Measurements from ENCODE around the gene CLDND2.

Gene CLDND2

DNA sequence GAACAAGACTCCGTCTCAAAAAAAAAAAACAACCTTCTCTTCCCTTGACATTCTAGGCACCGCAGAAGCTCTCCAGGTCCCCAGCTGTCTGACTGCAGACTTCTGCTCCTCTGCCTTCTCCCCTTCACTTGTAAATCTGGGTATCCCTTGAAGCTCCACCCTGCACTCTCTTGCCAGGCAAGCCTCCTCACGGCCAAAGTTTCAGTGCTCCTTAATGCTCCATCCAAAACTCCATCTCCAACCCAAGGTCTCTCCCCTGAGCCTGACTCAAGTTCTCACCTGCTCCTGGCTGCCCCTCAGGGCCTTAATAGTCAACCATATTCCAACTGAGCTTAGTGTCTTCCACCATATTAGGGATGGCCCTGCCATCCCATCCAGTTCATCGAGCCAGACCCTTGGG, 1.4 kb upstream of the CLDND2 start:
- H3K79me2 ChIP-seq (ENCODE audit: control insufficient read depth, insufficient read depth, low read length), result no peaks in the 10 kb centered on the region
- no peak overlapping the region for H3K4me2 ChIP-seq (ENCODE audit: low read length)
- H3K27me3 ChIP-seq (ENCODE audit: insufficient read depth, low read length, poor library complexity), result no peaks in the 10 kb centered on the region
- no peak overlapping the region for H3K56ac ChIP-seq (ENCODE audit: low read length)
- H3K4ac ChIP-seq (ENCODE audit: low read depth, low read length), result no peak overlapping the region
- no peak overlapping the region for H2BK5ac ChIP-seq (ENCODE audit: low read length)
- H3K18ac ChIP-seq (ENCODE audit: low read length), result no peak overlapping the region
- no peak overlapping the region for H2AK5ac ChIP-seq (ENCODE audit: low read length)
- no peak overlapping the region for H4K5ac ChIP-seq (ENCODE audit: low read length)
- DNase-seq, result no peak
- H2BK15ac ChIP-seq (replicated peaks; ENCODE audit: low read depth), result no peak overlapping the region
- H2BK120ac ChIP-seq (ENCODE audit: low read depth, low read length), result no peak overlapping the region
- H4K8ac ChIP-seq (ENCODE audit: low read depth, low read length), result no peak overlapping the region
- no peak overlapping the region for H3K4me3 ChIP-seq (ENCODE audit: low read length)
- no CpG with 5 or more reads among the region's 4 CpGs for WGBS (ENCODE audit: extremely low coverage, insufficient coverage, low lambda C conversion rate)
- H3K9ac ChIP-seq (ENCODE audit: low read length), result no peak overlapping the region
- peaks cover 7% of the 10 kb centered on the region for H3K4me1 ChIP-seq (ENCODE audit: control insufficient read depth, low read depth, low read length)
- H3K27ac ChIP-seq (ENCODE audit: low read depth, low read length), result no peak overlapping the region
- H3K23ac ChIP-seq (ENCODE audit: low read length), result no peak overlapping the region
- H3K79me1 ChIP-seq (ENCODE audit: low read length), result peaks cover 2% of the 10 kb centered on the region
- H3K36me3 ChIP-seq (ENCODE audit: control insufficient read depth, insufficient read depth, low read length), result no peaks in the 10 kb centered on the region

GRCh38 chr19:51367565-51368365, 1.0 kb downstream of the CLDND2 start:
- peak overlapping the region; percentile 65 for H3K4me3 ChIP-seq (ENCODE audit: low read length)

GRCh38 chr19:51367255-51367564, 1.6 kb downstream of the CLDND2 start:
- H2BK120ac ChIP-seq (ENCODE audit: low read depth, low read length), result peak overlapping the region; percentile 0
- peak overlapping the region; percentile 99 for H3K4me2 ChIP-seq (ENCODE audit: low read length)
- H3K56ac ChIP-seq (ENCODE audit: low read length), result peak overlapping the region; percentile 100
- WGBS (ENCODE audit: extremely low coverage, insufficient coverage, low lambda C conversion rate), result no CpG with 5 or more reads among the region's 15 CpGs
- no peak overlapping the region for H2AK5ac ChIP-seq (ENCODE audit: low read length)
- H2BK5ac ChIP-seq (ENCODE audit: low read length), result peak overlapping the region; percentile 97
- H4K8ac ChIP-seq (ENCODE audit: low read depth, low read length), result no peak overlapping the region
- H3K27ac ChIP-seq (ENCODE audit: low read depth, low read length), result peak overlapping the region; percentile 88
- peak overlapping the region; percentile 99 for H3K9ac ChIP-seq (ENCODE audit: low read length)
- H3K27me3 ChIP-seq (ENCODE audit: insufficient read depth, low read length, poor library complexity), result no peaks in the 10 kb centered on the region
- no peak overlapping the region for H2BK15ac ChIP-seq (replicated peaks; ENCODE audit: low read depth)
- H3K36me3 ChIP-seq (ENCODE audit: control insufficient read depth, insufficient read depth, low read length), result no peaks in the 10 kb centered on the region
- H3K4me1 ChIP-seq (ENCODE audit: control insufficient read depth, low read depth, low read length), result peaks cover 16% of the 10 kb centered on the region
- no peak for DNase-seq
- H3K79me2 ChIP-seq (ENCODE audit: control insufficient read depth, insufficient read depth, low read length), result no peaks in the 10 kb centered on the region
- H3K79me1 ChIP-seq (ENCODE audit: low read length), result peaks cover 4% of the 10 kb centered on the region
- peak overlapping the region; percentile 73 for H3K18ac ChIP-seq (ENCODE audit: low read length)
- H4K5ac ChIP-seq (ENCODE audit: low read length), result no peak overlapping the region
- peak overlapping the region; percentile 72 for H3K23ac ChIP-seq (ENCODE audit: low read length)
- peak overlapping the region; percentile 74 for H3K4ac ChIP-seq (ENCODE audit: low read depth, low read length)
- peak overlapping the region; percentile 93 for H3K4me3 ChIP-seq (ENCODE audit: low read length)

More at GRCh38 chr19:51367565-51368365, 1.0 kb downstream of the CLDND2 start:
- Histone ChIP-seq H3K18ac (ENCODE audit: low read length) (peak overlapping the region; percentile 15), H2AK5ac (ENCODE audit: low read length) (peak overlapping the region; percentile 78), H4K5ac (ENCODE audit: low read length) (no peak overlapping the region), H3K27ac (ENCODE audit: low read depth, low read length) (peak overlapping the region; percentile 21), H4K8ac (ENCODE audit: low read depth, low read length) (no peak overlapping the region), H2BK5ac (ENCODE audit: low read length) (peak overlapping the region; percentile 98), H3K79me2 (ENCODE audit: control insufficient read depth, insufficient read depth, low read length) (no peaks in the 10 kb centered on the region), H3K4me1 (ENCODE audit: control insufficient read depth, low read depth, low read length) (peaks cover 15% of the 10 kb centered on the region), H3K23ac (ENCODE audit: low read length) (peak overlapping the region; percentile 94), H3K4me2 (ENCODE audit: low read length) (peak overlapping the region; percentile 85), H2BK120ac (ENCODE audit: low read depth, low read length) (no peak overlapping the region), H3K36me3 (ENCODE audit: control insufficient read depth, insufficient read depth, low read length) (no peaks in the 10 kb centered on the region), H3K79me1 (ENCODE audit: low read length) (peaks cover 4% of the 10 kb centered on the region), H3K4ac (ENCODE audit: low read depth, low read length) (peak overlapping the region; percentile 56), H3K27me3 (ENCODE audit: insufficient read depth, low read length, poor library complexity) (no peaks in the 10 kb centered on the region), H3K56ac (ENCODE audit: low read length) (peak overlapping the region; percentile 100), H3K9ac (ENCODE audit: low read length) (peak overlapping the region; percentile 97), H2BK15ac (replicated peaks; ENCODE audit: low read depth) (no peak overlapping the region)
- DNase-seq, result peak; percentile 99
- WGBS (ENCODE audit: extremely low coverage, insufficient coverage, low lambda C conversion rate), result no CpG with 5 or more reads among the region's 64 CpGs

GRCh38 chr19:51366389-51367254, 2.2 kb downstream of the CLDND2 start:
- peak overlapping the region; percentile 99 for H3K9ac ChIP-seq (ENCODE audit: low read length)
- H2AK5ac ChIP-seq (ENCODE audit: low read length), result peak overlapping the region; percentile 76
- H3K4me3 ChIP-seq (ENCODE audit: low read length), result peak overlapping the region; percentile 93
- peak overlapping the region; percentile 0 for H2BK120ac ChIP-seq (ENCODE audit: low read depth, low read length)
- no peaks in the 10 kb centered on the region for H3K36me3 ChIP-seq (ENCODE audit: control insufficient read depth, insufficient read depth, low read length)
- H3K4me2 ChIP-seq (ENCODE audit: low read length), result peak overlapping the region; percentile 99
- peak overlapping the region; percentile 73 for H3K18ac ChIP-seq (ENCODE audit: low read length)
- H4K5ac ChIP-seq (ENCODE audit: low read length), result peak overlapping the region; percentile 84
- H4K8ac ChIP-seq (ENCODE audit: low read depth, low read length), result no peak overlapping the region
- H3K79me2 ChIP-seq (ENCODE audit: control insufficient read depth, insufficient read depth, low read length), result no peaks in the 10 kb centered on the region
- DNase-seq, result peak; percentile 100
- no peak overlapping the region for H2BK15ac ChIP-seq (replicated peaks; ENCODE audit: low read depth)
- H3K56ac ChIP-seq (ENCODE audit: low read length), result peak overlapping the region; percentile 100
- peak overlapping the region; percentile 95 for H3K23ac ChIP-seq (ENCODE audit: low read length)
- peak overlapping the region; percentile 88 for H3K27ac ChIP-seq (ENCODE audit: low read depth, low read length)
- peak overlapping the region; percentile 97 for H2BK5ac ChIP-seq (ENCODE audit: low read length)
- WGBS (ENCODE audit: extremely low coverage, insufficient coverage, low lambda C conversion rate), result no CpG with 5 or more reads among the region's 54 CpGs
- peaks cover 4% of the 10 kb centered on the region for H3K79me1 ChIP-seq (ENCODE audit: low read length)
- no peaks in the 10 kb centered on the region for H3K27me3 ChIP-seq (ENCODE audit: insufficient read depth, low read length, poor library complexity)
- peak overlapping the region; percentile 74 for H3K4ac ChIP-seq (ENCODE audit: low read depth, low read length)
- peaks cover 16% of the 10 kb centered on the region for H3K4me1 ChIP-seq (ENCODE audit: control insufficient read depth, low read depth, low read length)

GRCh38 chr19:51365965-51366388, 2.8 kb downstream of the CLDND2 start, which contains the start of gene ETFB:
TSS of gene ETFB (minus strand) at chr19:51366388. CDS start at chr19:51366326, 62 bp downstream.
- Histone ChIP-seq H3K79me1 (ENCODE audit: low read length) (peaks cover 4% of the 10 kb centered on the region), H3K56ac (ENCODE audit: low read length) (peak within 1 kb of the TSS; percentile 100), H3K9ac (ENCODE audit: low read length) (peak within 1 kb of the TSS; percentile 99), H3K27me3 (ENCODE audit: insufficient read depth, low read length, poor library complexity) (no peaks in the 10 kb centered on the region), H2BK120ac (ENCODE audit: low read depth, low read length) (peak within 1 kb of the TSS; percentile 0), H3K4ac (ENCODE audit: low read depth, low read length) (peak within 1 kb of the TSS; percentile 74), H2BK15ac (replicated peaks; ENCODE audit: low read depth) (no peak within 1 kb of the TSS), H3K4me2 (ENCODE audit: low read length) (peak within 1 kb of the TSS; percentile 99), H4K8ac (ENCODE audit: low read depth, low read length) (no peak within 1 kb of the TSS), H3K79me2 (ENCODE audit: control insufficient read depth, insufficient read depth, low read length) (no peaks in the 10 kb centered on the region), H3K23ac (ENCODE audit: low read length) (peak within 1 kb of the TSS; percentile 95), H2AK5ac (ENCODE audit: low read length) (peak within 1 kb of the TSS; percentile 76), H3K4me3 (ENCODE audit: low read length) (peak within 1 kb of the TSS; percentile 93), H3K36me3 (ENCODE audit: control insufficient read depth, insufficient read depth, low read length) (no peaks in the 10 kb centered on the region), H4K5ac (ENCODE audit: low read length) (peak within 1 kb of the TSS; percentile 84), H3K18ac (ENCODE audit: low read length) (peak within 1 kb of the TSS; percentile 73), H2BK5ac (ENCODE audit: low read length) (peak within 1 kb of the TSS; percentile 97), H3K4me1 (ENCODE audit: control insufficient read depth, low read depth, low read length) (peaks cover 16% of the 10 kb centered on the region), H3K27ac (ENCODE audit: low read depth, low read length) (peak within 1 kb of the TSS; percentile 88)
- DNase-seq, result no peak
- no CpG with 5 or more reads among the region's 27 CpGs for WGBS (ENCODE audit: extremely low coverage, insufficient coverage, low lambda C conversion rate)

All from mesendoderm (in vitro differentiated cells).